HG03469 (cell line): ENCODE data around the gene CACNA1E.
"Not testable (repeated sequence)": the region's sequence is repeated elsewhere in the genome, so short reads cannot be mapped to it uniquely, and the experiment has no call there.

ENCODE experiments used
- ATAC-seq: cut with Tn5 transposase; IDR thresholded peaks from one replicate; pipeline ENCODE4 v1.9.1; 2021; ENCODE audit warnings: mild to moderate bottlenecking, moderate library complexity, moderate number of reproducible peaks; ENCODE audit not compliant: unreplicated experiment

The CACNA1E gene

GRCh38 chr1:181798191-181798926 lies 315.0 kb downstream of the CACNA1E start:
- no peak for ATAC-seq

GRCh38 chr1:181801617-181802016 lies 318.3 kb downstream of the CACNA1E start:
- no peak for ATAC-seq

- ATAC-seq = no peak
Observed at GRCh38 chr1:181802466-181802865, 319.1 kb downstream of the CACNA1E start.

- ATAC-seq = no peak
Observed at GRCh38 chr1:181803421-181803820, 320.1 kb downstream of the CACNA1E start.

GRCh38 chr1:181804989-181805388 lies 321.7 kb downstream of the CACNA1E start:
- ATAC-seq = no peak

- no peak for ATAC-seq
Observed at GRCh38 chr1:181806746-181807145, 323.4 kb downstream of the CACNA1E start.

GRCh38 chr1:181807251-181807650 lies 323.9 kb downstream of the CACNA1E start:
- no peak for ATAC-seq

- ATAC-seq = no peak
Observed at GRCh38 chr1:181809991-181810545, 326.8 kb downstream of the CACNA1E start.

GRCh38 chr1:181812208-181812607 lies 328.9 kb downstream of the CACNA1E start:
- no peak for ATAC-seq

- no peak for ATAC-seq
Observed at GRCh38 chr1:181813266-181813665, 329.9 kb downstream of the CACNA1E start.

GRCh38 chr1:181816608-181817007 lies 333.3 kb downstream of the CACNA1E start:
- ATAC-seq = no peak

GRCh38 chr1:181817091-181817490 lies 333.8 kb downstream of the CACNA1E start:
- ATAC-seq = no peak

GRCh38 chr1:181818459-181818858 lies 335.1 kb downstream of the CACNA1E start:
- ATAC-seq = no peak

GRCh38 chr1:181818943-181819342 lies 335.6 kb downstream of the CACNA1E start:
- no peak for ATAC-seq

- ATAC-seq = no peak
Observed at GRCh38 chr1:181821701-181822100, 338.4 kb downstream of the CACNA1E start.

- ATAC-seq = not testable (repeated sequence)
Observed at GRCh38 chr1:181832173-181832880, 349.0 kb downstream of the CACNA1E start.

GRCh38 chr1:181846001-181846645 lies 362.8 kb downstream of the CACNA1E start:
- ATAC-seq = no peak

GRCh38 chr1:181846681-181847080 lies 363.4 kb downstream of the CACNA1E start:
- ATAC-seq = no peak

- ATAC-seq = no peak
Observed at GRCh38 chr1:181849071-181849470, 365.8 kb downstream of the CACNA1E start.

GRCh38 chr1:181854212-181854611 lies 370.9 kb downstream of the CACNA1E start:
- not testable (repeated sequence) for ATAC-seq

- ATAC-seq = no peak
Observed at GRCh38 chr1:181855380-181855779, 372.1 kb downstream of the CACNA1E start.
